AG04449 (cell line): Measurements from ENCODE around the gene PDE4B.

Experiments used
- CTCF ChIA-PET: fragments of 350-600 bp; formaldehyde crosslinking; extraction: SDS; loops from one replicate; lab custom pipeline; 2021; ENCODE audit warnings: antibody characterized with exemption; lab: Yijun Ruan, JAX
- POLR2A ChIA-PET: fragments of 400-600, 350-600 bp; formaldehyde crosslinking; extraction: SDS; loops from one replicate; lab custom pipeline; 2020; ENCODE audit warnings: antibody characterized with exemption, inconsistent platforms; lab: Yijun Ruan, JAX
- DNase-seq: peaks from one replicate; pipeline ENCODE4 v3.0.0-alpha.2; 2010; ENCODE audit warnings: low read depth, low spot score
- H3K4me3 ChIP-seq: 2 replicates; pipeline ENCODE4 v1.5.1; 2011; ENCODE audit warnings: low read depth, mild to moderate bottlenecking, control low read depth, low read length
- CTCF ChIP-seq: IDR thresholded peaks from one replicate; pipeline ENCODE4 v1.5.1; 2011; ENCODE audit warnings: mild to moderate bottlenecking, moderate library complexity, low read length, control low read depth, inconsistent platforms; ENCODE audit not compliant: insufficient read depth; ENCODE audit errors: missing control alignments

PDE4B gene

GRCh38 chr1:65890201-65890843 is 97.6 kb downstream of the PDE4B start:
- CTCF ChIA-PET = interaction anchor here (2.1 kb wide), 1 partner anchor 203 kb away, joined by 6 read pairs; no protein-coding TSS in a partner anchor
- POLR2A ChIA-PET = no interaction called here
- no peak for DNase-seq
- no peak overlapping the region for H3K4me3 ChIP-seq
- TF ChIP-seq CTCF = no peak

GRCh38 chr1:65894738-65895605 is 102.3 kb downstream of the PDE4B start:
- CTCF ChIA-PET = no interaction called here
- TF ChIP-seq CTCF = no peak
- no peak overlapping the region for H3K4me3 ChIP-seq
- POLR2A ChIA-PET = no interaction called here
- DNase-seq = no peak

- no peak for TF ChIP-seq CTCF
- CTCF ChIA-PET = no interaction called here
- no peak overlapping the region for H3K4me3 ChIP-seq
- no peak for DNase-seq
- POLR2A ChIA-PET = no interaction called here
These were observed 104.0 kb downstream of the PDE4B start for GRCh38 chr1:65896721-65897120.

- TF ChIP-seq CTCF = no peak
- CTCF ChIA-PET = no interaction called here
- no peak for DNase-seq
- POLR2A ChIA-PET = no interaction called here
- no peak overlapping the region for H3K4me3 ChIP-seq
These were observed 104.8 kb downstream of the PDE4B start for GRCh38 chr1:65897485-65897884.

GRCh38 chr1:65904681-65905083 is 112.0 kb downstream of the PDE4B start:
- CTCF ChIA-PET = interaction anchor here (1.1 kb wide), 1 partner anchor 9 kb away, joined by 3 read pairs; no protein-coding TSS in a partner anchor
- POLR2A ChIA-PET = no interaction called here
- TF ChIP-seq CTCF = no peak
- no peak overlapping the region for H3K4me3 ChIP-seq
- no peak for DNase-seq

GRCh38 chr1:65910432-65910831 is 117.7 kb downstream of the PDE4B start:
- POLR2A ChIA-PET = no interaction called here
- CTCF ChIA-PET = interaction anchor here (2.4 kb wide), 1 partner anchor 332 kb away, joined by 7 read pairs; no protein-coding TSS in a partner anchor
- H3K4me3 ChIP-seq = no peak overlapping the region
- no peak for DNase-seq
- no peak for TF ChIP-seq CTCF
